OCI-LY1 (cell line): ENCODE measurements around the gene WWOX.

Experiments
- H2AFZ ChIP-seq: fragments of 200-600 bp; sonication (generic), shearing (Covaris generic); 2 replicates; pipeline ENCODE4 v1.6.0; 2014; ENCODE audit warnings: antibody characterized with exemption, mild to moderate bottlenecking, low read length
- H3F3A ChIP-seq: fragments of 200-600 bp; sonication (generic), shearing (Covaris generic); 2 replicates; pipeline ENCODE4 v1.6.0; 2014; ENCODE audit warnings: mild to moderate bottlenecking, antibody characterized with exemption, low read length, moderate library complexity; ENCODE audit not compliant: insufficient read depth
- H3K27ac ChIP-seq: fragments of 200-600 bp; sonication (generic); 2 replicates; pipeline ENCODE4 v1.5.1; 2014; ENCODE audit warnings: low read length, mixed run types, mild to moderate bottlenecking, low read depth; ENCODE audit not compliant: poor library complexity, severe bottlenecking
- H3K27me3 ChIP-seq: fragments of 200-600 bp; sonication (generic); 2 replicates; pipeline ENCODE4 v1.6.0; 2014; ENCODE audit warnings: antibody characterized with exemption, mild to moderate bottlenecking, low read length, moderate library complexity; ENCODE audit not compliant: insufficient read depth
- H3K36me3 ChIP-seq: fragments of 200-600 bp; sonication (generic); 2 replicates; pipeline ENCODE4 v1.6.1; 2014; ENCODE audit warnings: mild to moderate bottlenecking, antibody characterized with exemption, low read length, moderate library complexity, mixed read lengths; ENCODE audit not compliant: insufficient read depth
- H3K4me1 ChIP-seq: fragments of 200-600 bp; sonication (generic); 2 replicates; pipeline ENCODE4 v1.5.1; 2014; ENCODE audit warnings: mild to moderate bottlenecking, low read length, moderate library complexity; ENCODE audit not compliant: insufficient read depth, severe bottlenecking
- H3K4me2 ChIP-seq: fragments of 200-600 bp; sonication (generic), shearing (Covaris generic); 2 replicates; pipeline ENCODE4 v1.6.1; 2014; ENCODE audit warnings: low read length
- H3K4me3 ChIP-seq: fragments of 200-600 bp; sonication (generic); 2 replicates; pipeline ENCODE4 v1.5.1; 2014; ENCODE audit warnings: low read length, low read depth, mild to moderate bottlenecking, mixed read lengths; ENCODE audit not compliant: poor library complexity, severe bottlenecking
- H3K79me2 ChIP-seq: fragments of 200-600 bp; shearing (Covaris generic); 2 replicates; pipeline ENCODE4 v1.6.1; 2016; ENCODE audit warnings: mixed run types, low read length, mixed read lengths; ENCODE audit not compliant: insufficient read depth
- H3K9ac ChIP-seq: fragments of 200-600 bp; sonication (generic), shearing (Covaris generic); 2 replicates; pipeline ENCODE4 v1.6.1; 2014; ENCODE audit warnings: mild to moderate bottlenecking, low read length, mixed read lengths
- H3K9me2 ChIP-seq: fragments of 200-600 bp; sonication (generic), shearing (Covaris generic); 2 replicates; pipeline ENCODE4 v1.6.1; 2014; ENCODE audit warnings: low read depth, mild to moderate bottlenecking, low read length, mixed read lengths
- H3K9me3 ChIP-seq: fragments of 200-600 bp; shearing (Covaris generic); 2 replicates; pipeline ENCODE4 v1.6.1; 2014; ENCODE audit warnings: low read length, mixed read lengths
- H4K20me1 ChIP-seq: fragments of 200-600 bp; sonication (generic), shearing (Covaris generic); 2 replicates; pipeline ENCODE4 v1.6.0; 2016; ENCODE audit warnings: mild to moderate bottlenecking, low read length; ENCODE audit not compliant: insufficient read depth
- CTCF ChIP-seq: fragments of 200-600 bp; sonication (generic), shearing (Covaris generic); IDR thresholded peaks from 2 replicates; pipeline ENCODE4 v1.5.1; 2017; ENCODE audit warnings: mild to moderate bottlenecking, antibody characterized with exemption, low read length, moderate library complexity, mixed read lengths
- EZH2 ChIP-seq: fragments of 200-600 bp; sonication (generic), shearing (Covaris generic); IDR thresholded peaks from 2 replicates; pipeline ENCODE4 v1.8.0; 2017; ENCODE audit warnings: borderline replicate concordance, mixed run types, mild to moderate bottlenecking, antibody characterized with exemption, low read length, moderate library complexity, mixed read lengths

Gene WWOX

GRCh38 chr16:78506367-78507193 lies 407.1 kb downstream of the WWOX start:
- no peak for TF ChIP-seq CTCF
- TF ChIP-seq EZH2, result no peak
- no peaks in the 10 kb centered on the region for H3K36me3 ChIP-seq
- no peaks in the 10 kb centered on the region for H3K79me2 ChIP-seq
- no peak overlapping the region for H3K4me3 ChIP-seq
- H3K9ac ChIP-seq, result no peak overlapping the region
- no peaks in the 10 kb centered on the region for H3K9me2 ChIP-seq
- no peak overlapping the region for H3K4me2 ChIP-seq
- H3K4me1 ChIP-seq, result no peaks in the 10 kb centered on the region
- no peaks in the 10 kb centered on the region for H3F3A ChIP-seq
- no peaks in the 10 kb centered on the region for H4K20me1 ChIP-seq
- no peak overlapping the region for H3K27ac ChIP-seq
- no peaks in the 10 kb centered on the region for H3K9me3 ChIP-seq
- H3K27me3 ChIP-seq, result no peaks in the 10 kb centered on the region
- no peak overlapping the region for H2AFZ ChIP-seq

GRCh38 chr16:78507576-78507975 lies 408.1 kb downstream of the WWOX start:
- no peak overlapping the region for H3K4me2 ChIP-seq
- no peak overlapping the region for H3K9ac ChIP-seq
- H3F3A ChIP-seq, result no peaks in the 10 kb centered on the region
- H3K9me3 ChIP-seq, result no peaks in the 10 kb centered on the region
- H3K4me3 ChIP-seq, result no peak overlapping the region
- H4K20me1 ChIP-seq, result no peaks in the 10 kb centered on the region
- H3K36me3 ChIP-seq, result no peaks in the 10 kb centered on the region
- no peaks in the 10 kb centered on the region for H3K79me2 ChIP-seq
- TF ChIP-seq EZH2, result no peak
- TF ChIP-seq CTCF, result no peak
- no peak overlapping the region for H2AFZ ChIP-seq
- no peaks in the 10 kb centered on the region for H3K4me1 ChIP-seq
- H3K27me3 ChIP-seq, result no peaks in the 10 kb centered on the region
- H3K9me2 ChIP-seq, result no peaks in the 10 kb centered on the region
- no peak overlapping the region for H3K27ac ChIP-seq

- H3K4me1 ChIP-seq, result no peaks in the 10 kb centered on the region
- H3K4me3 ChIP-seq, result no peak overlapping the region
- H3K36me3 ChIP-seq, result no peaks in the 10 kb centered on the region
- TF ChIP-seq CTCF (no peak), EZH2 (no peak)
- H3K27me3 ChIP-seq, result no peaks in the 10 kb centered on the region
- H4K20me1 ChIP-seq, result no peaks in the 10 kb centered on the region
- H3K9me2 ChIP-seq, result no peaks in the 10 kb centered on the region
- no peak overlapping the region for H3K9ac ChIP-seq
- H3K27ac ChIP-seq, result no peak overlapping the region
- H2AFZ ChIP-seq, result no peak overlapping the region
- H3F3A ChIP-seq, result no peaks in the 10 kb centered on the region
- no peaks in the 10 kb centered on the region for H3K79me2 ChIP-seq
- no peaks in the 10 kb centered on the region for H3K9me3 ChIP-seq
- H3K4me2 ChIP-seq, result no peak overlapping the region
These were observed 410.5 kb downstream of the WWOX start for GRCh38 chr16:78509965-78510364.
